Measurements from ENCODE around the gene TMEM234.

GRCh38 chr1:32194984-32195383 is 27.2 kb downstream of the TMEM234 start:
- no peak for TF ChIP-seq PKNOX1 (IDR thresholded peaks at IDR 0.05)
- no peak for TF ChIP-seq SP1 (IDR thresholded peaks at IDR 0.05)
- no peak for TF ChIP-seq TARDBP (IDR thresholded peaks at IDR 0.05)
- TF ChIP-seq ZNF384 (IDR thresholded peaks at IDR 0.05), result no peak
- TF ChIP-seq ELF4 (IDR thresholded peaks at IDR 0.05), result no peak
- no peak for TF ChIP-seq SUZ12 (IDR thresholded peaks at IDR 0.05)
- TF ChIP-seq HDGF (IDR thresholded peaks at IDR 0.05; ENCODE audit: borderline replicate concordance), result no peak
- TF ChIP-seq L3MBTL2 (conservative IDR thresholded peaks at IDR 0.05), result no peak
- TF ChIP-seq CTBP1 (IDR thresholded peaks at IDR 0.05; ENCODE audit: borderline replicate concordance), result no peak
- no peak for TF ChIP-seq BHLHE40 (IDR thresholded peaks at IDR 0.05; ENCODE audit: borderline replicate concordance)
- TF ChIP-seq ARNT (IDR thresholded peaks at IDR 0.05), result no peak
- TF ChIP-seq FOXA1 (IDR thresholded peaks at IDR 0.05), result no peak
